ENCODE data around the gene CFAP299. TPM values are rescaled to one million over a fixed set of nuclear protein-coding genes. Genes with fewer than 3 reads are reported as not detected.

CFAP299 gene
- total RNA-seq, 1 donor from 2014 or later: not detected

DNA sequence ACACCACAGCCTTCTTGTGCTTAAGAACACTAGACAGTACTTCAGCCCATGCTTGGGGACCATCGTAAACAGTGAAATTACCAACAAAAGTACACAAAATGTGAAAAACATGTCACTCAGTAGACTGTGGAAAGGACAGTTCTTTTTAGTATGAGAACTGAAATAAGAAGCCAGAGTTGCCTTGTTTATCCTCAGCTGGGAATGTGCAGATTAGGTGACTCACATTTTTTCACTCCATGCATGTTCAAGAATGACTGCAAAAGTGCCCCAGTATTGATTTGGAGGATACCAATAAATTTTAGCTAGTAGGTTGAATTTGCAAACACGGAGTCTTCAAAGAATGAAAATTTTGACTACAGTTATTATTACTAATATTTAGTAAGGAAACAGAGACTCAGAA, 671.9 kb downstream of the CFAP299 start:
- H3K4me3 Mint-ChIP-seq (ENCODE audit: unreplicated experiment): no peak overlapping the region

More for the DNA sequence above, 671.9 kb downstream of the CFAP299 start:
- Histone ChIP-seq H3K4me3 (ENCODE audit: insufficient read depth, low read depth, low read length) (no peak overlapping the region), H3K9me3 (ENCODE audit: insufficient read depth, low read depth, low read length) (no peaks in the 10 kb centered on the region), H3K4me2 (ENCODE audit: low read length) (no peak overlapping the region), H3K4me1 (ENCODE audit: insufficient read depth, low read length) (no peaks in the 10 kb centered on the region), H4K20me1 (ENCODE audit: insufficient read depth, low read length) (no peaks in the 10 kb centered on the region), H3K27me3 (ENCODE audit: insufficient read depth, low read length) (no peaks in the 10 kb centered on the region), H3K36me3 (ENCODE audit: insufficient read depth, low read length) (no peaks in the 10 kb centered on the region), H3K27ac (ENCODE audit: low read depth, low read length) (no peak overlapping the region), H2AFZ (ENCODE audit: low read depth, low read length) (no peak overlapping the region), H3K79me2 (ENCODE audit: insufficient read depth, low read length) (no peaks in the 10 kb centered on the region), H3K9ac (ENCODE audit: low read length) (no peak overlapping the region)
- H3K27me3 Mint-ChIP-seq (ENCODE audit: low read depth, unreplicated experiment): no peaks in the 10 kb centered on the region
- FAIRE-seq: no peak
- H3K36me3 Mint-ChIP-seq (ENCODE audit: low read depth, unreplicated experiment): no peaks in the 10 kb centered on the region
- H3K9me3 Mint-ChIP-seq (ENCODE audit: unreplicated experiment): no peaks in the 10 kb centered on the region
- no peak for DNase-seq (ENCODE audit: low read depth)
- TF ChIP-seq CTCF (IDR thresholded peaks at IDR 0.05; ENCODE audit: insufficient read depth, low read depth, low read length): no peak
- TF ChIP-seq EZH2 (IDR thresholded peaks at IDR 0.05; ENCODE audit: insufficient read depth, low read length): no peak
- no peak overlapping the region for H3K27ac Mint-ChIP-seq (ENCODE audit: unreplicated experiment)
- H3K4me1 Mint-ChIP-seq (ENCODE audit: low read depth, unreplicated experiment): no peaks in the 10 kb centered on the region

Other genes with a start within 250 kb of the CFAP299 start
- 0.19 and 0.25 TPM in 2 replicates for gene PRDM8, start 138.2 kb upstream of the CFAP299 start, total RNA-seq
- 2.1 and 2.4 TPM in 2 replicates for gene FGF5, start 69.1 kb upstream of the CFAP299 start, total RNA-seq